ENCODE data around the gene LSM8. TPM values are rescaled to one million over a fixed set of nuclear protein-coding genes. Genes with fewer than 3 reads are reported as not detected.

The LSM8 gene
- total and polyA plus RNA-seq, 10 of the 15 experiments (the other 5 are each of a cell fraction or from before 2014, with no cell fraction given), result 46.9 to 173 (median 111) TPM

DNA sequence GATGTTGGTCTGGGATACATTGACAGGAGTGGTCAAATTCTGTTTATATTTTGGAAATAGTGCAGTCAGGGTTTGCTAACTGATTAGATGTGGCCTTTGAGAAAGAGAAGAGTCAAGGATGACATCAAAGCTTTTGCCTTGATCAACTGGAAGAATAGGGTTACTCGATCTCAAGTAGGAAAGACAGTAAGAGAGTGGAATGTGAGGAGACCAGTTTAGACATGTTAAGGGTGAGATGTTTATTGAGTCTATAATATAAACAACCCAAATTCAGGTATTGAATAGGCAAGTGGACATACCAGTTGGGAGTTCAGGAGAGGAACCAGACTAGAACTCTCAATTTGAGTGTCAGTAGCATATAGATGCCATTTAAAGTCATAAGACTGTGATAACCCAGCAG is 38.6 kb downstream of the LSM8 start:
- Histone ChIP-seq H3K27me3 (replicated peaks in 1 of 2; ENCODE audit: control insufficient read depth in 2 of 2, insufficient read depth in 2 of 2, low read length in 1 of 2) (no peaks in the 10 kb centered on the region), H3K9ac (ENCODE audit: control insufficient read depth, insufficient read depth, low read length) (no peak overlapping the region), H3K4me2 (ENCODE audit: control insufficient read depth, insufficient read depth) (no peak overlapping the region), H3K9me3 (replicated peaks; ENCODE audit: control insufficient read depth, insufficient read depth, low read length) (no peaks in the 10 kb centered on the region), H2AFZ (ENCODE audit: control insufficient read depth, low read depth, low read length) (no peak overlapping the region), H3K4me3 (no peak overlapping the region), H4K20me1 (ENCODE audit: control insufficient read depth, insufficient read depth) (no peaks in the 10 kb centered on the region), H3K4me1 (ENCODE audit: control insufficient read depth, insufficient read depth, low read length) (no peaks in the 10 kb centered on the region), H3K79me2 (ENCODE audit: control insufficient read depth, insufficient read depth, low read length) (no peaks in the 10 kb centered on the region), H3K27ac (ENCODE audit: control insufficient read depth, insufficient read depth) (no peak overlapping the region), H3K36me3 (ENCODE audit: control insufficient read depth in 2 of 2, insufficient read depth in 2 of 2, low read length in 1 of 2) (no peaks in the 10 kb centered on the region)
- CTCF ChIA-PET, result no interaction called here
- RAD21 ChIA-PET (ENCODE audit: unreplicated experiment), result no interaction called here
- TF ChIP-seq TCF3 (IDR thresholded peaks at IDR 0.05; ENCODE audit: borderline replicate concordance, insufficient read depth, low read depth, low read length) (no peak), IRF4 (IDR thresholded peaks at IDR 0.05; ENCODE audit: low read depth, low read length) (no peak), MEF2A (IDR thresholded peaks at IDR 0.05; ENCODE audit: insufficient read depth, low read depth, low read length) (no peak), FOXK2 (IDR thresholded peaks at IDR 0.05) (no peak), PKNOX1 (IDR thresholded peaks at IDR 0.05) (no peak), USF2 (IDR thresholded peaks at IDR 0.05; ENCODE audit: borderline replicate concordance, low read depth, low read length) (no peak), FOXM1 (IDR thresholded peaks at IDR 0.05; ENCODE audit: low read depth, low read length) (no peak), CREM (IDR thresholded peaks at IDR 0.05; ENCODE audit: low read depth) (no peak), NR2C2 (IDR thresholded peaks at IDR 0.05; ENCODE audit: borderline replicate concordance, control insufficient read depth, insufficient read length, low read depth) (no peak), CBX5 (IDR thresholded peaks at IDR 0.05; ENCODE audit: low read depth) (no peak), TCF12 (IDR thresholded peaks at IDR 0.05; ENCODE audit: low read depth, low read length) (no peak), TARDBP (IDR thresholded peaks at IDR 0.05; ENCODE audit: borderline replicate concordance) (no peak), NRF1 (conservative IDR thresholded peaks at IDR 0.05; ENCODE audit: low read depth, low read length) (no peak), SMARCA5 (IDR thresholded peaks at IDR 0.05) (no peak)
- TF ChIP-seq, protein P1, sequence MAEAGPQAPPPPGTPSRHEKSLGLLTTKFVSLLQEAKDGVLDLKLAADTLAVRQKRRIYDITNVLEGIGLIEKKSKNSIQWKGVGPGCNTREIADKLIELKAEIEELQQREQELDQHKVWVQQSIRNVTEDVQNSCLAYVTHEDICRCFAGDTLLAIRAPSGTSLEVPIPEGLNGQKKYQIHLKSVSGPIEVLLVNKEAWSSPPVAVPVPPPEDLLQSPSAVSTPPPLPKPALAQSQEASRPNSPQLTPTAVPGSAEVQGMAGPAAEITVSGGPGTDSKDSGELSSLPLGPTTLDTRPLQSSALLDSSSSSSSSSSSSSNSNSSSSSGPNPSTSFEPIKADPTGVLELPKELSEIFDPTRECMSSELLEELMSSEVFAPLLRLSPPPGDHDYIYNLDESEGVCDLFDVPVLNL (IDR thresholded peaks at IDR 0.05; ENCODE audit: low read depth, low read length), result no peak
- TF ChIP-seq, protein P2, sequence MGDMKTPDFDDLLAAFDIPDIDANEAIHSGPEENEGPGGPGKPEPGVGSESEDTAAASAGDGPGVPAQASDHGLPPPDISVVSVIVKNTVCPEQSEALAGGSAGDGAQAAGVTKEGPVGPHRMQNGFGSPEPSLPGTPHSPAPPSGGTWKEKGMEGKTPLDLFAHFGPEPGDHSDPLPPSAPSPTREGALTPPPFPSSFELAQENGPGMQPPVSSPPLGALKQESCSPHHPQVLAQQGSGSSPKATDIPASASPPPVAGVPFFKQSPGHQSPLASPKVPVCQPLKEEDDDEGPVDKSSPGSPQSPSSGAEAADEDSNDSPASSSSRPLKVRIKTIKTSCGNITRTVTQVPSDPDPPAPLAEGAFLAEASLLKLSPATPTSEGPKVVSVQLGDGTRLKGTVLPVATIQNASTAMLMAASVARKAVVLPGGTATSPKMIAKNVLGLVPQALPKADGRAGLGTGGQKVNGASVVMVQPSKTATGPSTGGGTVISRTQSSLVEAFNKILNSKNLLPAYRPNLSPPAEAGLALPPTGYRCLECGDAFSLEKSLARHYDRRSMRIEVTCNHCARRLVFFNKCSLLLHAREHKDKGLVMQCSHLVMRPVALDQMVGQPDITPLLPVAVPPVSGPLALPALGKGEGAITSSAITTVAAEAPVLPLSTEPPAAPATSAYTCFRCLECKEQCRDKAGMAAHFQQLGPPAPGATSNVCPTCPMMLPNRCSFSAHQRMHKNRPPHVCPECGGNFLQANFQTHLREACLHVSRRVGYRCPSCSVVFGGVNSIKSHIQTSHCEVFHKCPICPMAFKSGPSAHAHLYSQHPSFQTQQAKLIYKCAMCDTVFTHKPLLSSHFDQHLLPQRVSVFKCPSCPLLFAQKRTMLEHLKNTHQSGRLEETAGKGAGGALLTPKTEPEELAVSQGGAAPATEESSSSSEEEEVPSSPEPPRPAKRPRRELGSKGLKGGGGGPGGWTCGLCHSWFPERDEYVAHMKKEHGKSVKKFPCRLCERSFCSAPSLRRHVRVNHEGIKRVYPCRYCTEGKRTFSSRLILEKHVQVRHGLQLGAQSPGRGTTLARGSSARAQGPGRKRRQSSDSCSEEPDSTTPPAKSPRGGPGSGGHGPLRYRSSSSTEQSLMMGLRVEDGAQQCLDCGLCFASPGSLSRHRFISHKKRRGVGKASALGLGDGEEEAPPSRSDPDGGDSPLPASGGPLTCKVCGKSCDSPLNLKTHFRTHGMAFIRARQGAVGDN (IDR thresholded peaks at IDR 0.05), result no peak
- BruUV-seq (replicated peaks), result no TSS peak
- SMC1A ChIA-PET (ENCODE audit: uncharacterized antibody, unreplicated experiment), result interaction anchor here (1.8 kb wide), 1 partner anchor 9 kb away, joined by 5 read pairs; no protein-coding TSS in a partner anchor
- intact Hi-C loops (cut with micrococcal nuclease; ENCODE audit: unreplicated experiment), result no loop called here
- 44% methylated on average over 1 of the region's 1 CpG for WGBS (ENCODE audit: insufficient coverage, insufficient replicate concordance, low lambda C conversion rate, missing lambda C conversion rate)
- no peak for ATAC-seq
- in situ Hi-C loops (cut with MboI), result no loop called here
- DNase-seq (ENCODE audit: low read depth, low spot score), result no peak
- POLR2A ChIA-PET, result no interaction called here
- FAIRE-seq, result no peak
